HL-60 (cell line): Measurements from ENCODE around the gene TAS1R1.
A peak's percentile ranks its signal among the peaks of the same experiment; 100 is the strongest.

Experiments used
- DNase-seq, 2 experiments: peaks; one replicate each; pipeline ENCODE4 v3.0.0-alpha.2; 2010 to 2020; ENCODE audit warnings: low read depth in 1 of 2, low spot score in 1 of 2
- H3K27ac ChIP-seq: fragments of 250-450 bp; sonication (Bioruptor Pico); replicated peaks from 2 replicates; pipeline ENCODE4 v1.5.1; 2020; ENCODE audit warnings: mild to moderate bottlenecking, moderate library complexity
- H3K27me3 ChIP-seq: fragments of 250-450 bp; sonication (Bioruptor Pico); 2 replicates; pipeline ENCODE4 v1.5.1; 2021; ENCODE audit warnings: mild to moderate bottlenecking, moderate library complexity; ENCODE audit not compliant: insufficient read depth, poor library complexity, severe bottlenecking
- H3K4me3 ChIP-seq: replicated peaks from 2 replicates; pipeline ENCODE4 v1.5.1; 2011; ENCODE audit warnings: mild to moderate bottlenecking, control low read depth, low read length; ENCODE audit not compliant: insufficient read depth
- GABPA ChIP-seq: IDR thresholded peaks from 2 replicates; pipeline ENCODE4 v1.6.1; 2012; ENCODE audit warnings: low read depth
- POLR2AphosphoS5 ChIP-seq: IDR thresholded peaks from 2 replicates; pipeline ENCODE4 v1.6.1; 2012; ENCODE audit warnings: low read depth
- SPI1 ChIP-seq: IDR thresholded peaks from 2 replicates; pipeline ENCODE4 v1.6.1; 2012; ENCODE audit warnings: low read depth, mild to moderate bottlenecking, borderline replicate concordance
- TF ChIP-seq, protein P1 (sequence below): IDR thresholded peaks from one replicate; pipeline ENCODE4 v1.5.1; 2011; ENCODE audit warnings: low read length, control low read depth, inconsistent platforms; ENCODE audit not compliant: insufficient read depth
- TF ChIP-seq, protein P2 (sequence below): IDR thresholded peaks from 2 replicates; pipeline ENCODE4 v1.6.1; 2012; ENCODE audit warnings: low read depth; ENCODE audit not compliant: insufficient replicate concordance

Gene TAS1R1

GRCh38 chr1:6580119-6580592 is 25.0 kb downstream of the TAS1R1 start:
- TF ChIP-seq SPI1: peak; percentile 67; the same call in 1 of the 2 replicates
- no peak; the same call in 1 of the 2 replicates for TF ChIP-seq POLR2AphosphoS5
- TF ChIP-seq, protein P1, sequence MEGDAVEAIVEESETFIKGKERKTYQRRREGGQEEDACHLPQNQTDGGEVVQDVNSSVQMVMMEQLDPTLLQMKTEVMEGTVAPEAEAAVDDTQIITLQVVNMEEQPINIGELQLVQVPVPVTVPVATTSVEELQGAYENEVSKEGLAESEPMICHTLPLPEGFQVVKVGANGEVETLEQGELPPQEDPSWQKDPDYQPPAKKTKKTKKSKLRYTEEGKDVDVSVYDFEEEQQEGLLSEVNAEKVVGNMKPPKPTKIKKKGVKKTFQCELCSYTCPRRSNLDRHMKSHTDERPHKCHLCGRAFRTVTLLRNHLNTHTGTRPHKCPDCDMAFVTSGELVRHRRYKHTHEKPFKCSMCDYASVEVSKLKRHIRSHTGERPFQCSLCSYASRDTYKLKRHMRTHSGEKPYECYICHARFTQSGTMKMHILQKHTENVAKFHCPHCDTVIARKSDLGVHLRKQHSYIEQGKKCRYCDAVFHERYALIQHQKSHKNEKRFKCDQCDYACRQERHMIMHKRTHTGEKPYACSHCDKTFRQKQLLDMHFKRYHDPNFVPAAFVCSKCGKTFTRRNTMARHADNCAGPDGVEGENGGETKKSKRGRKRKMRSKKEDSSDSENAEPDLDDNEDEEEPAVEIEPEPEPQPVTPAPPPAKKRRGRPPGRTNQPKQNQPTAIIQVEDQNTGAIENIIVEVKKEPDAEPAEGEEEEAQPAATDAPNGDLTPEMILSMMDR: no peak
- TF ChIP-seq GABPA: no peak
- TF ChIP-seq, protein P2, sequence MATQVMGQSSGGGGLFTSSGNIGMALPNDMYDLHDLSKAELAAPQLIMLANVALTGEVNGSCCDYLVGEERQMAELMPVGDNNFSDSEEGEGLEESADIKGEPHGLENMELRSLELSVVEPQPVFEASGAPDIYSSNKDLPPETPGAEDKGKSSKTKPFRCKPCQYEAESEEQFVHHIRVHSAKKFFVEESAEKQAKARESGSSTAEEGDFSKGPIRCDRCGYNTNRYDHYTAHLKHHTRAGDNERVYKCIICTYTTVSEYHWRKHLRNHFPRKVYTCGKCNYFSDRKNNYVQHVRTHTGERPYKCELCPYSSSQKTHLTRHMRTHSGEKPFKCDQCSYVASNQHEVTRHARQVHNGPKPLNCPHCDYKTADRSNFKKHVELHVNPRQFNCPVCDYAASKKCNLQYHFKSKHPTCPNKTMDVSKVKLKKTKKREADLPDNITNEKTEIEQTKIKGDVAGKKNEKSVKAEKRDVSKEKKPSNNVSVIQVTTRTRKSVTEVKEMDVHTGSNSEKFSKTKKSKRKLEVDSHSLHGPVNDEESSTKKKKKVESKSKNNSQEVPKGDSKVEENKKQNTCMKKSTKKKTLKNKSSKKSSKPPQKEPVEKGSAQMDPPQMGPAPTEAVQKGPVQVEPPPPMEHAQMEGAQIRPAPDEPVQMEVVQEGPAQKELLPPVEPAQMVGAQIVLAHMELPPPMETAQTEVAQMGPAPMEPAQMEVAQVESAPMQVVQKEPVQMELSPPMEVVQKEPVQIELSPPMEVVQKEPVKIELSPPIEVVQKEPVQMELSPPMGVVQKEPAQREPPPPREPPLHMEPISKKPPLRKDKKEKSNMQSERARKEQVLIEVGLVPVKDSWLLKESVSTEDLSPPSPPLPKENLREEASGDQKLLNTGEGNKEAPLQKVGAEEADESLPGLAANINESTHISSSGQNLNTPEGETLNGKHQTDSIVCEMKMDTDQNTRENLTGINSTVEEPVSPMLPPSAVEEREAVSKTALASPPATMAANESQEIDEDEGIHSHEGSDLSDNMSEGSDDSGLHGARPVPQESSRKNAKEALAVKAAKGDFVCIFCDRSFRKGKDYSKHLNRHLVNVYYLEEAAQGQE: no peak
- DNase-seq: peak in 1 of 2 experiments; percentile 64
- Histone ChIP-seq H3K4me3 (peak overlapping the region; percentile 87), H3K27me3 (no peaks in the 10 kb centered on the region), H3K27ac (peak overlapping the region; percentile 89)

- peak overlapping the region; percentile 87 for H3K4me3 ChIP-seq
- peak in 1 of 2 experiments; percentile 80 for DNase-seq
- peak overlapping the region; percentile 89 for H3K27ac ChIP-seq
- TF ChIP-seq SPI1: no peak
- no peak for TF ChIP-seq GABPA
- TF ChIP-seq, protein P1: no peak
- TF ChIP-seq, protein P2: no peak
- no peak for TF ChIP-seq POLR2AphosphoS5
- H3K27me3 ChIP-seq: no peaks in the 10 kb centered on the region
Measured at GRCh38 chr1:6580593-6581409, 25.7 kb downstream of the TAS1R1 start.

GRCh38 chr1:6581561-6582305 is 26.6 kb downstream of the TAS1R1 start:
- Histone ChIP-seq H3K4me3 (peak overlapping the region; percentile 87), H3K27me3 (no peaks in the 10 kb centered on the region), H3K27ac (peak overlapping the region; percentile 89)
- TF ChIP-seq POLR2AphosphoS5 (0 out of 2 replicates have a peak, but pooled peaks have one; percentile 41), GABPA (no peak), SPI1 (peak; percentile 50; the same call in 1 of the 2 replicates)
- TF ChIP-seq, protein P1: no peak
- TF ChIP-seq, protein P2: no peak
- DNase-seq: peak in 1 of 2 experiments; percentile 89
